Tibial artery (tissue), 4 donors: ENCODE data around the gene CSPG4.

Experiments used
- DNase-seq, 2 donors: peaks; one replicate each; pipeline ENCODE4 v3.0.0-alpha.2; 2019
- H3K27ac ChIP-seq, 2 donors: fragments of 200-600 bp; sonication (generic) in 1 of 2; 1 replicate in 1 of 2; 2 replicates in 1 of 2; pipeline ENCODE4 v1.5.1; 2018 to 2019; ENCODE audit warnings: mild to moderate bottlenecking in 1 of 2
- H3K27me3 ChIP-seq, 2 donors: fragments of 200-600 bp; sonication (generic) in 1 of 2; one replicate each; pipeline versions ENCODE4 v1.5.1 to v1.6.0; 2016 to 2019
- H3K36me3 ChIP-seq, 3 donors: fragments of 200-600 bp; sonication (generic) in 2 of 3; one replicate each; pipeline ENCODE4 v1.5.1; 2016 to 2019; ENCODE audit warnings: mild to moderate bottlenecking in 2 of 3
- H3K4me1 ChIP-seq, 4 donors: fragments of 200-600 bp; sonication (generic) in 2 of 4; 1 replicate in 3 of 4; 2 replicates in 1 of 4; pipeline ENCODE4 v1.5.1; 2016 to 2019
- H3K4me3 ChIP-seq, 2 donors: fragments of 200-600 bp; sonication (generic) in 1 of 2; 1 replicate in 1 of 2; 2 replicates in 1 of 2; pipeline ENCODE4 v1.5.1; 2018 to 2019; ENCODE audit warnings: mild to moderate bottlenecking in 2 of 2
- H3K9me3 ChIP-seq, 3 donors: fragments of 200-600 bp; sonication (generic) in 1 of 3; one replicate each; pipeline ENCODE4 v1.5.1; 2016 to 2019
- CTCF ChIP-seq, 2 experiments: fragments of 200-600 bp in 1 of 2; fragments of 450-650 bp in 1 of 2; IDR thresholded peaks; one replicate each; pipeline ENCODE4 v1.5.1; 2017 to 2019; ENCODE audit warnings: antibody characterized with exemption in 2 of 2, mild to moderate bottlenecking in 1 of 2, moderate library complexity in 1 of 2
- intact Hi-C: fragments of 100-400 bp; cut with DNase I; formaldehyde crosslinking; loops from one replicate; pipeline ENCODE4 v1.15.0; 2023; ENCODE audit warnings: low total_unique reads

CSPG4 gene

DNA sequence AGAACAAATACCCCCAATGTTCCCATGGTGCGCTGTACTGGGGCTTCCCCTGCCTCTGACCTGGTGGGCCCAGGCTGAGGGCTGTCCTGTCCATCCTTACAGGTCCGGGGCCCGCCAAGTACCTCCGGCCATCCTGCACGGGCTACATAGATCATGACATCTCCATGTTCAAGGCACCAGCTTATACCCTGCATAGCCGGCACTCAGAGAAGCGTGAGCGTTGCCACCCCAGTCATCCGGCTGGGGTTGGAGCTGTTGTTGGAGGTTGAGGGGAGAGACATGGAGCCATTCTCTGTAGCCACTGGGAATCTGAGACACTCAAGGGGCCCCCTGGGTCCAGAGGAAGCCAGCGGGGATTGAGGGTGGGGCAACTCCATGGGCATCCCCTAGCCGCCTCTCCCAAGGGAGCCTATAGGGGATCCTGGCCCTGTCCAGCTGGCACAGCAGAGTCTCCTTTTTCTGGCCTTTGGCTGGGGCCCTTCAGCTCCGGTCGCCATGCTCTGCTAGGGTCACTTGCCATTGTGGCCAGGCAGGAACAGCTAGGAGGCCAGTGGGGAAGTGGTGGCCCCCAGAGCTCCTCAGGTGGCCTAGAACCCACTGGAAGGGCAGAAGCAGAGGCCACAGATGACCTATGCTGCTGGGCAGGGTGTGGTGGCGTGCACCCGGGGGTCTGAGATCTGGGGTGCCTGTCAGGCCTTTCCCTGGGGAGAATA is 12.5 kb upstream of the CSPG4 start:
- Histone ChIP-seq H3K27me3 (no peaks in the 10 kb centered on the region), H3K4me1 (peaks cover 6 to 22% (median 16%) of the 10 kb centered on the region in 4 donors), H3K4me3 (no peak overlapping the region), H3K9me3 (no peaks in the 10 kb centered on the region), H3K36me3 (no peaks in the 10 kb centered on the region), H3K27ac (peak overlapping the region in 1 of 2 donors; percentile 80)
- intact Hi-C loops, result loop anchor here (5.0 kb wide), 1 partner anchor 77 kb away; no protein-coding TSS in a partner anchor
- TF ChIP-seq CTCF (IDR thresholded peaks at IDR 0.05), result no peak
- DNase-seq, result peak; percentile 15 to 64

DNA sequence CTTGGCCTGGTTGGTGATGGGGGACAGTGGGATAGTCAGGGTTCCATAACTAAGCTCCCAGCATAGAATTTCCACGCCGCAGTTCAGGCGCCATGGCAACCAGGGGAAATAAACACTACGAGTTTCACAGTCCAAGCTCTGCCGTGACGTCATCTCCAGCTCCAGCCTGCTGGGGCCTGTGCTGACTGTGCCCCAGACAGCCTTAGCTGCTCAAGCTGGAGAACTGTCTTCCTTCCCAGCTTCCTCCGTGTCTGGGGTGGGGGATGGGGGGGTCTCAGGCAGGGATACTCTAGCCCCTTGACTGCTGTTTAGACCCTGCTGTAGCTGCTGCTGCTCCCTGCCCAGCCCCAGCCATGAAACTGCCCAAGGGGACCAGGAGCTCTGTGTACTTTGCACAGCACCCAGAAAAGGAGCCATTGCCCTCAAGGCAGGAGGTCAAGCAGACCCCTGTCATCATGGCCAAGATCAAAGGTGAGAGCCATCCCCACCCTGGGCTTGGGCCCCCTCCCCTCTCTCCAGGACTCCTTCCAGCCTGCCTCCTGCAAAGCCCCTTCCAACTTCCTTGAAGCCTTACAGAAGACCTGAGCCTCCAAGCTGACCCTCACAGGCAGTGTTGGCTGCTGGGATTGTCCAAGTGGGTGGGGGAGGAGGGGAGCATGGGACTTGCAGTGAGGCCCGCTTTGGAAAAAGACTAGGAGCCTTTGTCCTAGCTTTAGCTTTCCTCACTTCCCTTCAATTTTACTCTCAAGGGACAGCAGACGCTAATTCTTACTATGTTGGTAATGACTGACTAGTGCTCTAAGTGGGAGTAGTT is 11.4 kb upstream of the CSPG4 start:
- Histone ChIP-seq H3K27me3 (no peaks in the 10 kb centered on the region), H3K9me3 (no peaks in the 10 kb centered on the region), H3K27ac (peak overlapping the region; percentile 71 to 80), H3K4me1 (peaks cover 6 to 22% (median 16%) of the 10 kb centered on the region in 4 donors), H3K36me3 (no peaks in the 10 kb centered on the region), H3K4me3 (no peak overlapping the region)
- peak; percentile 95 to 96 for DNase-seq
- intact Hi-C loops, result no loop called here
- TF ChIP-seq CTCF (IDR thresholded peaks at IDR 0.05), result no peak

DNA sequence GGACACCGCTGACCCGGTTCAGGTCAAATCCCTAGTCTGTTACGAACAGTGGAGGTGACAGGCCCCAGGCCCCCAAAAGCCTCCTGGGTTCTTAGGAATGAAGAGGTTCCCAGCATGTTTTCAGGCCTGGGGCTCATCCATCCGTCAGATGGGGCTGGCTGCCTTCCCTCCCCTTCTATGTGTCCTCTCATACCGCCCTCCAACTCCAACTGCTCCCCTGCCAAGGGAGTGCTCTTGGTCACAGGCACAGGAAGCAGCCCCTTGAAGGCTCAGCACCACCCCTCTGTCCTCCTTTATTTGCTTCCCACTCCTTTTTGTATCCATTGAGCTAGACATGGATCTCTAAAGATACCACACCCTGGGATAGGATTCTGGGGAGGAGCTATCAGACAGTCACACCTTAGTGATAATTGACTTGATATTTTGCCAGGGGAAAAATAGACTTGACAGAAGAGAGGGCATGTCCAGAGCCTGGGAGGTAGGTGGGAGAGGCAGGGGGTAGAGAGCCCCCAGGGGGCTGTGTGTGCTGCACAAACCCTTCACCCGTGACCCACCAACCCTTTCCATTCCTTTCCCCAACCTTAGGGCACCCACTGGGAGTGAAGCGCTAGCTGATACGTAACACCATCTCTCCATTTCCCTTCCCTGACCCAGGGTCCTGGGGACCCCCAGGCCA is 10.7 kb upstream of the CSPG4 start:
- H3K4me3 ChIP-seq, result no peak overlapping the region
- H3K27ac ChIP-seq, result peak overlapping the region; percentile 71 to 80
- intact Hi-C loops, result no loop called here
- no peaks in the 10 kb centered on the region for H3K27me3 ChIP-seq
- H3K4me1 ChIP-seq, result peaks cover 6 to 25% (median 18%) of the 10 kb centered on the region in 4 donors
- H3K9me3 ChIP-seq, result no peaks in the 10 kb centered on the region
- DNase-seq, result peak; percentile 19 to 59
- no peaks in the 10 kb centered on the region for H3K36me3 ChIP-seq
- TF ChIP-seq CTCF (IDR thresholded peaks at IDR 0.05), result no peak

DNA sequence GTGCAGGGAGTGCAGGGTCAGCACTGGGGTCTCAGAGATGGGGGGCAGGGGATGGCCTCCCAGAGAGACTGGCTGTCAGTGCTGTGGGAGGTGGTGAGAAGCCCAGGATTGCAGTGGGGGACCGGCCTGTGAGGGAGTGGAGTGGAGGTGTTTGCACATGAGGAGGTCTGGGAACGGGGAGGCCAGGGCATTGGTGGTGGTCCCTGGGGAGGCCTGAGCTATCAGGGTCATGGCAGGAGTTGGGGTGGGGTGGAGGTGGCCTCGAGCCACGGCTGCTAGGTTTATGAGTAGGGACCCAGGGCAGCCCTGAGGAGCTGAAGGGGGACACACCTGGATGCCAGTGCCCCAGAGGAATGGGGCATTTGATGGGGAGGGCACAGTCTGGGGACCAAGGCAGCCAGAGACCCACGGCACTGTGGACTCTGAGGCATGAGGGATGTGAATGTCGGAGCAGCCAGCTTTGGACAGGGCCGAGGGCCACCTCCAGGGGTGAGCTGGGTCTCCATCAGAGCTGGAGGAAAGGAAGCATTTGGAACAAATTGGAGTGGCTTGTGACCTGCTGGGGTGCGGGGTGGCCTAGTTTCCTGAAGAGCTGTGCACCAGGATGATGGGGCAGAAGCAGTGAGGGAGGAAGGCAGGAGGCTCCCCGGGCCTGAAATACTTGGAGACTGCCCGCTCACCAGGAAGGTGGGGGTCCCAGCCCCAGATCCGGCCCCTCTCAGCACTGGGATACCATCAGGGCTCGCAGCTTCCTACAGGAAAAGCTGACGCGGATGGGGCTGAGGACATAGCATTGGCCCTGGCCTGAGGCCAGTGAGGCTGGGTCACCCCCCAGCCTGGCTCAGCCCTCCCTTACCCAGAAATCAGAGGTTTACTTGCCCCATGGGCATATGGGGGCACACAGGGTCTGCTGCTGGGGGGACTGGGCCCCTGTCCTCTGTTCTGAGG is 9.5 kb upstream of the CSPG4 start:
- no peaks in the 10 kb centered on the region for H3K36me3 ChIP-seq
- H3K4me3 ChIP-seq, result no peak overlapping the region
- intact Hi-C loops, result no loop called here

More for the DNA sequence above, 9.5 kb upstream of the CSPG4 start:
- Histone ChIP-seq H3K27ac (peak overlapping the region; percentile 71 to 80), H3K4me1 (peaks cover 6 to 36% (median 28%) of the 10 kb centered on the region in 4 donors), H3K27me3 (no peaks in the 10 kb centered on the region), H3K9me3 (no peaks in the 10 kb centered on the region)
- no peak for TF ChIP-seq CTCF (IDR thresholded peaks at IDR 0.05)
- DNase-seq, result peak in 1 of 2 donors; percentile 65
